ENCODE results near the gene PITX2.

GRCh38 chr4:110621839-110622751 is 782 bp downstream of the PITX2 start:
- no peak for TF ChIP-seq CTCF (IDR thresholded peaks at IDR 0.05)
- TF ChIP-seq EP300 (IDR thresholded peaks at IDR 0.05), result no peak
- TF ChIP-seq POLR2AphosphoS5 (IDR thresholded peaks at IDR 0.05), result no peak
- no peak for TF ChIP-seq POLR2A (IDR thresholded peaks at IDR 0.05; ENCODE audit: low read depth)
